Loucy (cell line): ENCODE data around the gene APBA1.

Source experiments
- H2AFZ ChIP-seq: fragments of 200-600 bp; sonication (generic); 2 replicates; pipeline ENCODE4 v1.6.0; 2016; ENCODE audit warnings: antibody characterized with exemption, mild to moderate bottlenecking, low read length, moderate library complexity
- H3F3A ChIP-seq: fragments of 200-600 bp; 2 replicates; pipeline ENCODE4 v1.6.0; 2016; ENCODE audit warnings: antibody characterized with exemption, low read depth, mild to moderate bottlenecking
- H3K27me3 ChIP-seq: fragments of 200-600 bp; sonication (generic); 2 replicates; pipeline ENCODE4 v1.6.1; 2014; ENCODE audit warnings: low read length, mild to moderate bottlenecking; ENCODE audit not compliant: insufficient read depth, poor library complexity, severe bottlenecking
- H3K36me3 ChIP-seq: fragments of 200-600 bp; sonication (generic); 2 replicates; pipeline ENCODE4 v1.6.1; 2016; ENCODE audit warnings: low read length; ENCODE audit not compliant: insufficient read depth
- H3K4me1 ChIP-seq: fragments of 200-600 bp; sonication (generic); 2 replicates; pipeline ENCODE4 v1.5.1; 2014; ENCODE audit warnings: low read length, mild to moderate bottlenecking; ENCODE audit not compliant: insufficient read depth, poor library complexity, severe bottlenecking
- H3K4me2 ChIP-seq: fragments of 200-600 bp; sonication (generic); 2 replicates; pipeline ENCODE4 v1.6.0; 2014; ENCODE audit warnings: antibody characterized with exemption, low read length, low read depth, mild to moderate bottlenecking; ENCODE audit not compliant: poor library complexity, severe bottlenecking
- H3K4me3 ChIP-seq: fragments of 200-600 bp; sonication (generic); 2 replicates; pipeline ENCODE4 v1.5.1; 2014; ENCODE audit warnings: low read length, mild to moderate bottlenecking, mixed read lengths; ENCODE audit not compliant: poor library complexity, severe bottlenecking
- H3K79me2 ChIP-seq: fragments of 200-600 bp; sonication (generic); 2 replicates; pipeline ENCODE4 v1.6.1; 2014; ENCODE audit warnings: low read length; ENCODE audit not compliant: insufficient read depth
- H3K9ac ChIP-seq: fragments of 200-600 bp; sonication (generic); 2 replicates; pipeline ENCODE4 v1.6.0; 2014; ENCODE audit warnings: mild to moderate bottlenecking, low read depth, low read length, moderate library complexity; ENCODE audit not compliant: poor library complexity, severe bottlenecking
- H3K9me2 ChIP-seq: fragments of 200-600 bp; sonication (generic); replicated peaks from 2 replicates; pipeline ENCODE4 v1.6.1; 2016; ENCODE audit warnings: low read depth, low read length, mixed read lengths
- H3K9me3 ChIP-seq: fragments of 200-600 bp; sonication (generic); 2 replicates; pipeline ENCODE4 v1.6.1; 2014; ENCODE audit warnings: mild to moderate bottlenecking, antibody characterized with exemption, low read length, low read depth; ENCODE audit not compliant: insufficient read depth
- H4K20me1 ChIP-seq: fragments of 200-600 bp; sonication (generic); 2 replicates; pipeline ENCODE4 v1.6.0; 2014; ENCODE audit warnings: antibody characterized with exemption, low read length, mild to moderate bottlenecking; ENCODE audit not compliant: insufficient read depth, poor library complexity, severe bottlenecking
- CTCF ChIP-seq: fragments of 200-600 bp; sonication (generic); conservative IDR thresholded peaks from 2 replicates; pipeline ENCODE4 v1.5.1; 2014; ENCODE audit warnings: mild to moderate bottlenecking, antibody characterized with exemption, low read length
- EZH2phosphoT487 ChIP-seq: fragments of 200-600 bp; IDR thresholded peaks from 2 replicates; pipeline ENCODE4 v1.6.1; 2018; ENCODE audit warnings: antibody characterized with exemption, mild to moderate bottlenecking, moderate library complexity, borderline replicate concordance

APBA1 gene

GRCh38 chr9:69582018-69582417 is 90.2 kb downstream of the APBA1 start:
- no peaks in the 10 kb centered on the region for H3K9me3 ChIP-seq
- no peak overlapping the region for H2AFZ ChIP-seq
- TF ChIP-seq CTCF (no peak), EZH2phosphoT487 (no peak)
- H3K27me3 ChIP-seq = no peaks in the 10 kb centered on the region
- no peaks in the 10 kb centered on the region for H3K9me2 ChIP-seq
- no peaks in the 10 kb centered on the region for H3K36me3 ChIP-seq
- no peak overlapping the region for H3K4me3 ChIP-seq
- H3F3A ChIP-seq = no peaks in the 10 kb centered on the region
- H3K79me2 ChIP-seq = no peaks in the 10 kb centered on the region
- no peaks in the 10 kb centered on the region for H4K20me1 ChIP-seq
- peaks cover 58% of the 10 kb centered on the region for H3K4me1 ChIP-seq
- H3K4me2 ChIP-seq = no peak overlapping the region
- H3K9ac ChIP-seq = no peak overlapping the region

- no peaks in the 10 kb centered on the region for H3K36me3 ChIP-seq
- H4K20me1 ChIP-seq = no peaks in the 10 kb centered on the region
- TF ChIP-seq CTCF (no peak), EZH2phosphoT487 (no peak)
- no peaks in the 10 kb centered on the region for H3K9me3 ChIP-seq
- no peaks in the 10 kb centered on the region for H3K9me2 ChIP-seq
- H3K79me2 ChIP-seq = no peaks in the 10 kb centered on the region
- no peaks in the 10 kb centered on the region for H3F3A ChIP-seq
- no peak overlapping the region for H3K4me2 ChIP-seq
- H2AFZ ChIP-seq = no peak overlapping the region
- peaks cover 60% of the 10 kb centered on the region for H3K4me1 ChIP-seq
- H3K4me3 ChIP-seq = no peak overlapping the region
- H3K27me3 ChIP-seq = no peaks in the 10 kb centered on the region
- H3K9ac ChIP-seq = no peak overlapping the region
These were observed 91.5 kb downstream of the APBA1 start for GRCh38 chr9:69580582-69581214.

GRCh38 chr9:69579760-69580581 is 92.2 kb downstream of the APBA1 start:
- Histone ChIP-seq H2AFZ (no peak overlapping the region), H3K36me3 (no peaks in the 10 kb centered on the region), H4K20me1 (no peaks in the 10 kb centered on the region), H3K9ac (no peak overlapping the region), H3K27me3 (no peaks in the 10 kb centered on the region), H3K79me2 (no peaks in the 10 kb centered on the region), H3K9me3 (no peaks in the 10 kb centered on the region), H3K9me2 (no peaks in the 10 kb centered on the region), H3K4me1 (peaks cover 60% of the 10 kb centered on the region), H3F3A (no peaks in the 10 kb centered on the region), H3K4me2 (no peak overlapping the region), H3K4me3 (no peak overlapping the region)
- no peak for TF ChIP-seq CTCF
